ENCODE data around the gene MEI1. TPM values are rescaled to one million over a fixed set of nuclear protein-coding genes. Genes with fewer than 3 reads are reported as not detected.

The MEI1 gene
- total and polyA plus RNA-seq, 12 donors, result 0.36 to 3.7 (median 1.3) TPM; not detected in 1

DNA sequence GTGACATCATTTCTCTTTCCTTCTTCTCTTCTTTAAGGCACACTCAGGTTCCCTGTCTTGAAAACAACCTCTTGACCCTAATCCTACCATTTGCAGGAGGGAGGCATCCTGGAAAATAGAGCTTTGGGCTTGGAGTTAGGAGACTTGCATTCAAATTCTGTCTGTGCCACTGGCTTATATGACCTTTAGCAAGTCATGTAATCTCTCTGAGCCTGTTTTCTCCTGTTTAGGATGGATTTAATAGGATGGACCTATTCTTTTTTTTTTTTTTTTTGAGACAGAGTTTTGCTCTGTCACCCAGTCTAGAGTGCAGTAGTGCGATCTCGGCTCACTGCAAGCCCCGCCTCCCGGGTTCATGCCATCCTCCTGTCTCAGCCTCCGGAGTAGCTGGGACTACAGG lies 76.0 kb downstream of the MEI1 start:
- intact Hi-C loops (cut with DNase I), result no loop called here
- TF ChIP-seq POLR2A (IDR thresholded peaks at IDR 0.05), result no peak
- TF ChIP-seq, protein P1, sequence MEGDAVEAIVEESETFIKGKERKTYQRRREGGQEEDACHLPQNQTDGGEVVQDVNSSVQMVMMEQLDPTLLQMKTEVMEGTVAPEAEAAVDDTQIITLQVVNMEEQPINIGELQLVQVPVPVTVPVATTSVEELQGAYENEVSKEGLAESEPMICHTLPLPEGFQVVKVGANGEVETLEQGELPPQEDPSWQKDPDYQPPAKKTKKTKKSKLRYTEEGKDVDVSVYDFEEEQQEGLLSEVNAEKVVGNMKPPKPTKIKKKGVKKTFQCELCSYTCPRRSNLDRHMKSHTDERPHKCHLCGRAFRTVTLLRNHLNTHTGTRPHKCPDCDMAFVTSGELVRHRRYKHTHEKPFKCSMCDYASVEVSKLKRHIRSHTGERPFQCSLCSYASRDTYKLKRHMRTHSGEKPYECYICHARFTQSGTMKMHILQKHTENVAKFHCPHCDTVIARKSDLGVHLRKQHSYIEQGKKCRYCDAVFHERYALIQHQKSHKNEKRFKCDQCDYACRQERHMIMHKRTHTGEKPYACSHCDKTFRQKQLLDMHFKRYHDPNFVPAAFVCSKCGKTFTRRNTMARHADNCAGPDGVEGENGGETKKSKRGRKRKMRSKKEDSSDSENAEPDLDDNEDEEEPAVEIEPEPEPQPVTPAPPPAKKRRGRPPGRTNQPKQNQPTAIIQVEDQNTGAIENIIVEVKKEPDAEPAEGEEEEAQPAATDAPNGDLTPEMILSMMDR (IDR thresholded peaks at IDR 0.05), result no peak
- Histone ChIP-seq H3K4me1 (replicated peaks in 1 of 2) (no peaks in the 10 kb centered on the region), H3K4me3 (no peak overlapping the region), H3K9me3 (replicated peaks in 1 of 3) (no peaks in the 10 kb centered on the region), H3K27ac (no peak overlapping the region), H3K36me3 (replicated peaks in 1 of 2) (no peaks in the 10 kb centered on the region), H3K27me3 (no peaks in the 10 kb centered on the region)
- 93 to 95% (median 94%) methylated on average over 5 of the region's 5 CpGs for WGBS, 4 donors
- no peak for DNase-seq

DNA sequence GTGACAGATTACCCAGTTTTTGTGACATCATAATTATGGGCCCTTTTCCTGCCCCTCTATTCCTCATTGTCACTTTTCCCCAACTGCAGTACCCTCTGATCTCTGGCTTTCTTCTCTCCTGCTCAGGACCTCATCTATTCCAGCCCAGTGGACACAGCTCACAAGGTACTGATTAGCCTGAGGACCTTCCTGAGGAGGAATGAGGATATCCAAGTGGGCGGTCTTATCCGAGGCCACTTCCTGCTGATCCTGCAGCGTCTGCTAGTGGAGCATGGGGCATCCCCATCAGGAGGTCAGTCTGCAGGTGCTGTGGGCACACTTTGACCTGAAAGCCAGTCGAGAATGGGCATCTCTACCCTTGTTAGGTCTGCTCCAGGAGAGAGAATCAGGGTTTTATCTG lies 76.7 kb downstream of the MEI1 start:
- WGBS, 4 donors, result 67 to 74% (median 71%) methylated on average over 1 to 4 of the region's 4 CpGs
- Histone ChIP-seq H3K4me1 (replicated peaks in 1 of 2) (no peaks in the 10 kb centered on the region), H3K4me3 (no peak overlapping the region), H3K27ac (no peak overlapping the region), H3K36me3 (replicated peaks in 1 of 2) (no peaks in the 10 kb centered on the region), H3K9me3 (replicated peaks in 1 of 3) (no peaks in the 10 kb centered on the region), H3K27me3 (no peaks in the 10 kb centered on the region)
- intact Hi-C loops (cut with DNase I), result no loop called here
- DNase-seq, result no peak
- TF ChIP-seq POLR2A (IDR thresholded peaks at IDR 0.05), result no peak
- TF ChIP-seq, protein P1 (IDR thresholded peaks at IDR 0.05), result no peak

DNA sequence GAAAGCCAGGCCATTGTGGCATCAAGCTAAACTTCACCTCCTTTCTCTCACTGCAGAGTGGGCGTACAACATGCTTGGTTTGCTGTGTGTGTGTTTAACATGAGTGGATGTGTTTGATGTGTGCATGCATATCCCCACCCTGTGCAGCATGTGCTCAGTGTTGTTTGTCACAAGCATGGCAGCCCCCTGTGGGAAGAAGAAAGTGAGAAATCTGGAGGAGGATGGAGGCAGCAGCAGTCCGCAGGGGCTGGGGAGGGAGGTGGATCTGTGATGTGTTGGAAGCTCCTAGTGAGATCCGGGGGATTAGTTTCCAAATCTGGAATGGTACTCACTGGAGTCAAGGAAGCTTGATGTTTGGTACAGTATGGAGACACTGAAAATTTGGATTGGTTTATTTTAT lies 77.1 kb downstream of the MEI1 start:
- 85 to 92% (median 88%) methylated on average over 3 of the region's 3 CpGs for WGBS, 4 donors
- Histone ChIP-seq H3K4me3 (no peak overlapping the region), H3K36me3 (replicated peaks in 1 of 2) (no peaks in the 10 kb centered on the region), H3K27me3 (no peaks in the 10 kb centered on the region), H3K27ac (no peak overlapping the region), H3K9me3 (replicated peaks in 1 of 3) (no peaks in the 10 kb centered on the region), H3K4me1 (replicated peaks in 1 of 2) (no peaks in the 10 kb centered on the region)
- TF ChIP-seq POLR2A (IDR thresholded peaks at IDR 0.05), result no peak
- TF ChIP-seq, protein P1 (IDR thresholded peaks at IDR 0.05), result no peak
- intact Hi-C loops (cut with DNase I), result no loop called here
- DNase-seq, result no peak

DNA sequence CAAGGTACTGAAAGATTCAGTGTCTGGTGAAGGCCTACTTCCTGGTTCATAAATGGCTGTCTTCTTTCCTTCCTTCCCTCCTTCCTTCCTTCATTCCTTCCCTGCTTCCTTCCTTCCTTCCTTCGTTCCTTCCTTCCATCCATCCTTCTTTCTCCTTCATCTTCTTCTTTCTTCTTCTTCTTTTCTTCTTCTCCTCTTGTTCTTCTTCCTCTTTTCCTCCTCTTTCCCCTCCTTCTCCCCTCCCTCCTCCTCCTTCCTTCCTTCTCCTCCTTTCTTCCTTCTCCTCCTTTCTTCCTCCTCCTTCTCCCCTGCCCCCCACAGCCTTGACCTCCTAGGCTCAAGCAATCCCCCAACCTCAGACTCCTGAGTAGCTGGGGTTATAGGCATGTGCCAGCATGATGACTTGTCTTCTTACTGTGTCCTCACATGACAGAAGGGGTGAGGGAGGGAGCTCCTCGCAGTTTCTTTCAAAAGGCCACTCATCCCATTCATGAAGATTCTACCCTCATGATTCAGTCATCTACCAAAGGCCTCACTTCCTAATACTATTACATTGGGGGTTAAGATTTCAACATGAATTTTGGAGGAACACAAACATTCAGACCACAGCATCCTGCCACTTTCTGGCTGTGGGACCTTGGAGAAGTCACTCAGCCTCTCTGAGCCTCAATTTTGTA lies 78.6 kb downstream of the MEI1 start:
- no peak for DNase-seq
- no peaks in the 10 kb centered on the region for H3K9me3 ChIP-seq (replicated peaks in 1 of 3)
- WGBS, 4 donors, result 76 to 83% (median 80%) methylated on average over 2 of the region's 2 CpGs
- no peak overlapping the region for H3K4me3 ChIP-seq
- no peaks in the 10 kb centered on the region for H3K36me3 ChIP-seq (replicated peaks in 1 of 2)
- no peaks in the 10 kb centered on the region for H3K27me3 ChIP-seq
- no peak overlapping the region for H3K27ac ChIP-seq
- TF ChIP-seq, protein P1 (IDR thresholded peaks at IDR 0.05), result no peak
- no peak for TF ChIP-seq POLR2A (IDR thresholded peaks at IDR 0.05)
- intact Hi-C loops (cut with DNase I), result no loop called here
- H3K4me1 ChIP-seq (replicated peaks in 1 of 2), result no peaks in the 10 kb centered on the region
